Fibroblast of villous mesenchyme (primary cell): ENCODE results near the gene CPNE8. TPM values are rescaled to one million over a fixed set of nuclear protein-coding genes. Genes with fewer than 3 reads are reported as not detected.

ENCODE experiments used
- DNase-seq: peaks from one replicate; pipeline ENCODE4 v3.0.0-alpha.2; 2010; ENCODE audit warnings: low read depth
- H3K4me3 ChIP-seq: 2 replicates; pipeline ENCODE4 v1.5.1; 2011; ENCODE audit warnings: low read depth, mild to moderate bottlenecking, low read length
- CTCF ChIP-seq: IDR thresholded peaks from 2 replicates; pipeline ENCODE4 v1.5.1; 2012; ENCODE audit warnings: low read depth, mild to moderate bottlenecking, low read length; ENCODE audit not compliant: insufficient read depth
- total RNA-seq: library from RNA; depleted of rRNA; stranded (reverse); fragments of >200 nt; gene quantifications from 2 replicates; pipeline ENCODE4 v1.2.3, GENCODE V29; 2012

Gene CPNE8
- total RNA-seq, 1 donor, result 21.2 TPM

GRCh38 chr12:38720661-38721060, 184.7 kb downstream of the CPNE8 start:
- no peak overlapping the region for H3K4me3 ChIP-seq
- no peak for DNase-seq
- no peak for TF ChIP-seq CTCF

GRCh38 chr12:38713294-38713693, 192.1 kb downstream of the CPNE8 start:
- no peak for TF ChIP-seq CTCF
- DNase-seq, result no peak
- no peak overlapping the region for H3K4me3 ChIP-seq

GRCh38 chr12:38711054-38711453, 194.3 kb downstream of the CPNE8 start:
- no peak for TF ChIP-seq CTCF
- peak; percentile 28 for DNase-seq
- no peak overlapping the region for H3K4me3 ChIP-seq

- no peak for TF ChIP-seq CTCF
- H3K4me3 ChIP-seq, result no peak overlapping the region
Measured at GRCh38 chr12:38708466-38708865, 196.9 kb downstream of the CPNE8 start.

GRCh38 chr12:38707648-38708047, 197.7 kb downstream of the CPNE8 start:
- H3K4me3 ChIP-seq, result no peak overlapping the region
- no peak for TF ChIP-seq CTCF
- no peak for DNase-seq

More at GRCh38 chr12:38708466-38708865, 196.9 kb downstream of the CPNE8 start:
- no peak for DNase-seq

GRCh38 chr12:38697289-38697688, 208.1 kb downstream of the CPNE8 start:
- H3K4me3 ChIP-seq, result no peak overlapping the region
- TF ChIP-seq CTCF, result no peak
- no peak for DNase-seq

- TF ChIP-seq CTCF, result no peak
- H3K4me3 ChIP-seq, result no peak overlapping the region
- DNase-seq, result no peak
Measured at GRCh38 chr12:38695057-38695456, 210.3 kb downstream of the CPNE8 start.
